ENCODE measurements around the gene SLITRK3. TPM values are rescaled to one million over a fixed set of nuclear protein-coding genes. Genes with fewer than 3 reads are reported as not detected.

The SLITRK3 gene
- total and polyA plus RNA-seq, 2 donors (not counting 1 experiment from before 2014, with no cell fraction given): not detected

Other genes with a start within 250 kb of the SLITRK3 start
- not detected in 2 replicates for gene SI, start 117.9 kb downstream of the SLITRK3 start, total RNA-seq
- gene SI, start 117.9 kb downstream of the SLITRK3 start, polyA plus RNA-seq: not detected in 2 replicates